ENCODE measurements around the gene SHISA2. TPM values are rescaled to one million over a fixed set of nuclear protein-coding genes. Genes with fewer than 3 reads are reported as not detected.

SHISA2 gene
- total RNA-seq, 1 donor from 2014 or later: not detected

DNA sequence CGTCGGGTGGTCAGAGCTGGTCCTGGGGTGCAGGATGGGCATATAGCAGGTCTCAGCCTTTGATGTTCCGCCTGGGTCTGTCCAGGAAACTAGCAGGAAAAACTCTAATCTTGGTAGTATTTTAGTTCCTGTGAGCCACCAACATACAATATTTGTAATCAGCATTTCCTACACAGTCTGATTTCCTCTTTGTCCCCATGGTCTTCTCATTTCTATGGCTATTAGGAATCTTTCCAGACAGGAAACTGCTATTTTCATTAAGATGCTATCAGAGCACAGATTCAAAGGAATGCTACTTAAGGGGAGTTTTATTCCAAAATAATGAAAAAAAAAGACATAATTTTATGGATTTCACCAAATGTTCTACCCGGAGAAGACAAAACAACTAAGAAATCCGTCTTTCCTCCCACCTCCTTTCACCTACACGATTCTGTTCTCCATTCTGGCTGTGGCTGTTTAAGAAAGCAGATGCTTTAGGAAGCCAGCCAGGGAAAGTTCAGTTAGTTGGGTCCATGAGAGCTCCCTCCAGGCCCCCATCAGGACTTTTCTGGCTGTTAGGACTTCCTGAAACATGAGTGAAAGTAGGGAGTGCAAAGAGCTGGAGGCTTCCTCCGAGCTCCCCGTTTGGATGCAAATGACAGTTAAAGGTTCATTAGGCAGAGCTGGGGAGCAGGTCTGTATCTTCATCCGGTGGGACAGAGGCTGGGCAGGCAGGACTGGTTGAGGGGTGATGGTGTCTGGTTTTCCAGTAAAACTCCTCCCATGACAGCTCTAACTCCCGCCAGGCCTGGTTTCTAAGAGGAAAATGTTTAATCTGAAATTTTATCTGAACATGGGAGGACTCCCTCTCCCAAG is 36.3 kb downstream of the SHISA2 start:
- H3K27me3 Mint-ChIP-seq: peaks cover 10% of the 10 kb centered on the region
- H3K27ac Mint-ChIP-seq: no peak overlapping the region
- ATAC-seq (ENCODE audit: low read depth): no peak
- ChIA-PET POLR2A (no interaction called here), CTCF (no interaction called here)
- intact Hi-C loops (cut with micrococcal nuclease): no loop called here
- no peaks in the 10 kb centered on the region for H3K9me3 Mint-ChIP-seq
- H3K4me1 Mint-ChIP-seq: peaks cover 5% of the 10 kb centered on the region
- DNase-seq: no peak
- TF ChIP-seq, protein P1, sequence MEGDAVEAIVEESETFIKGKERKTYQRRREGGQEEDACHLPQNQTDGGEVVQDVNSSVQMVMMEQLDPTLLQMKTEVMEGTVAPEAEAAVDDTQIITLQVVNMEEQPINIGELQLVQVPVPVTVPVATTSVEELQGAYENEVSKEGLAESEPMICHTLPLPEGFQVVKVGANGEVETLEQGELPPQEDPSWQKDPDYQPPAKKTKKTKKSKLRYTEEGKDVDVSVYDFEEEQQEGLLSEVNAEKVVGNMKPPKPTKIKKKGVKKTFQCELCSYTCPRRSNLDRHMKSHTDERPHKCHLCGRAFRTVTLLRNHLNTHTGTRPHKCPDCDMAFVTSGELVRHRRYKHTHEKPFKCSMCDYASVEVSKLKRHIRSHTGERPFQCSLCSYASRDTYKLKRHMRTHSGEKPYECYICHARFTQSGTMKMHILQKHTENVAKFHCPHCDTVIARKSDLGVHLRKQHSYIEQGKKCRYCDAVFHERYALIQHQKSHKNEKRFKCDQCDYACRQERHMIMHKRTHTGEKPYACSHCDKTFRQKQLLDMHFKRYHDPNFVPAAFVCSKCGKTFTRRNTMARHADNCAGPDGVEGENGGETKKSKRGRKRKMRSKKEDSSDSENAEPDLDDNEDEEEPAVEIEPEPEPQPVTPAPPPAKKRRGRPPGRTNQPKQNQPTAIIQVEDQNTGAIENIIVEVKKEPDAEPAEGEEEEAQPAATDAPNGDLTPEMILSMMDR (IDR thresholded peaks at IDR 0.05): no peak
- H3K4me3 Mint-ChIP-seq: no peak overlapping the region
- no peaks in the 10 kb centered on the region for H3K36me3 Mint-ChIP-seq (ENCODE audit: low read depth)

DNA sequence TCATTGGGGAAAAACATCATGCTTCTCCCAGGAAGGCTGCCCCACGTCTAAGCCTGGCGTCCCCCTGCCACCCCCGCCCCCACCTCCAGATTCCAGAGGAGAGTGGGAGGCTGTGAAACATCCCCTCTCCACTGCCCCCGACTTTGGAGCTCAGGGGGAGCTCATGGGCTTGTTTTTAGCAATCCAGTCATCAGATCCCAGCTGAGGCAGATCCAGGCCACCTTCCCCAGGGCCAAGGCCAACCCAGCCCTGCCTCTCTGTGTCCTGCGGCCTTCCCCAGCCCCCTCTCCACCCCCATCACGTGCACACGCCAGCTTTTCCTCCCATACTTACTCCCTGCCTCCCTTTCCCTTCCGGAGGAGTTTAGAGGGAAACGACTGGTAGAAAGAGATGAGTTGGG is 38.8 kb downstream of the SHISA2 start:
- H3K36me3 Mint-ChIP-seq (ENCODE audit: low read depth): no peaks in the 10 kb centered on the region
- ATAC-seq (ENCODE audit: low read depth) (no peak), DNase-seq (no peak)
- ChIA-PET POLR2A (no interaction called here), CTCF (no interaction called here)
- intact Hi-C loops (cut with micrococcal nuclease): no loop called here
- peaks cover 5% of the 10 kb centered on the region for H3K4me1 Mint-ChIP-seq
- no peaks in the 10 kb centered on the region for H3K9me3 Mint-ChIP-seq
- peaks cover 12% of the 10 kb centered on the region for H3K27me3 Mint-ChIP-seq
- no peak overlapping the region for H3K27ac Mint-ChIP-seq
- TF ChIP-seq, protein P1 (IDR thresholded peaks at IDR 0.05): no peak
- H3K4me3 Mint-ChIP-seq: no peak overlapping the region

DNA sequence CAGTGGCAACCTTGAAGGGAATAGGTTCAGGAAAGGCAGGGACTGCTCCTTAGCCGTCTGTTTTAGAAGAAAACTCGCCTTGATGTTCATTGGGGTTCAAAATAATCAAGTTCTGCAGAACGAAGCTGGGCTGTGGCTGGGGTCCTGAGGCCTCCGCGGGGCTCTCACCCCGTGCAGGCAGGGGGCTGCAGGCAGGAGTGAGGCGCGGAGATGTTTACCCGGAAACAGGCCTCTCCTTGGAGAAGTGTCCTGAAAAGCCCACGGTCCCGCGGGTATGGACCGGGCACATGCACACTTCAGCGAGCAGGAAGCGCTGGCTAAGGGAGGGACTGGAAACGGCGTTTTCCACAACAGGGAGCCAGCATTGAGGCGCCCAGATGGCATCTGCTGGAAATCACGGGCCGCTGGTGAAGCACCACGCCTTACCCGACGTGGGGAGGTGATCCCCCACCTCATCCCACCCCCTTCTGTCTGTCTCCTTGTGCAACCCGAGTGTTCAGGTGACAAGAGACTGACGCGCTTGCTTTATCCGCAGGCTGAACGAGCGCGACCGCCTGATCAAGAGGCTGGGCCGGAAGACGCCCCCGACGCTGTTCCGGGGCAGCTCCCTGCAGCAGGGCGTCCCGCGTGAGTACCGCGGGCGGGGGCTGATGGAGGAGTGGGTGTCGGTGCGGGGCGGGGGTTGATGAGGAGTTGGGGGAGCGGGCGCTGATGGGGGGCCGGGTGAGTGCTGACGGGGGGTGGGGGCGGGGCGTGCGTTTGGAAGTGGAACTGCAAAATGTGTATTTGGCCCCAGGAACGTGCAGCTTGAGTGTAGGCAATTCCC is 39.6 kb downstream of the SHISA2 start:
- intact Hi-C loops (cut with micrococcal nuclease): no loop called here
- DNase-seq (no peak), ATAC-seq (ENCODE audit: low read depth) (no peak)
- H3K4me1 Mint-ChIP-seq: peaks cover 5% of the 10 kb centered on the region
- H3K27ac Mint-ChIP-seq: no peak overlapping the region
- H3K4me3 Mint-ChIP-seq: peak overlapping the region; percentile 62
- no peaks in the 10 kb centered on the region for H3K9me3 Mint-ChIP-seq
- ChIA-PET POLR2A (no interaction called here), CTCF (no interaction called here)
- no peaks in the 10 kb centered on the region for H3K36me3 Mint-ChIP-seq (ENCODE audit: low read depth)
- H3K27me3 Mint-ChIP-seq: peaks cover 15% of the 10 kb centered on the region
- TF ChIP-seq, protein P1 (IDR thresholded peaks at IDR 0.05): no peak

DNA sequence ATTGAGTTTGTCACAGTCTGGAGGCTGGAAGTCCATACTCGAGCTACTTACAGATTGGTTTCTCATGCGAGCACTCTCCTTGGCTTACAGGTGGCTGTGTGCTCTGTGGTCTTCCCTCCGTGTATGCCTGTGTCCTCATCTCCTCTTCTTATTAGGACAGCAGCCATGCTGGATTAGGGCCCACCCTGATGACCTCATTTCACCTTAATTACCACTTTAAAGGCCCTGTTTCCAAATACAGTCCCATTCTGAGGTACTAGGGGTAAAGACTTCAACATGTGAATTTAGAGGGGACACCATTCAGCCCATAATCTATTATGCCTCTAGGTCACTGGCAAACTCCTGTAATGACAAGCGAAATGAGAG is 40.6 kb downstream of the SHISA2 start:
- CTCF ChIA-PET: no interaction called here
- H3K4me3 Mint-ChIP-seq: no peak overlapping the region
- POLR2A ChIA-PET: no interaction called here
- H3K9me3 Mint-ChIP-seq: no peaks in the 10 kb centered on the region
- TF ChIP-seq, protein P1 (IDR thresholded peaks at IDR 0.05): no peak
- DNase-seq (no peak), ATAC-seq (ENCODE audit: low read depth) (no peak)
- H3K36me3 Mint-ChIP-seq (ENCODE audit: low read depth): no peaks in the 10 kb centered on the region
- peaks cover 17% of the 10 kb centered on the region for H3K27me3 Mint-ChIP-seq
- intact Hi-C loops (cut with micrococcal nuclease): no loop called here
- peaks cover 5% of the 10 kb centered on the region for H3K4me1 Mint-ChIP-seq
- no peak overlapping the region for H3K27ac Mint-ChIP-seq

DNA sequence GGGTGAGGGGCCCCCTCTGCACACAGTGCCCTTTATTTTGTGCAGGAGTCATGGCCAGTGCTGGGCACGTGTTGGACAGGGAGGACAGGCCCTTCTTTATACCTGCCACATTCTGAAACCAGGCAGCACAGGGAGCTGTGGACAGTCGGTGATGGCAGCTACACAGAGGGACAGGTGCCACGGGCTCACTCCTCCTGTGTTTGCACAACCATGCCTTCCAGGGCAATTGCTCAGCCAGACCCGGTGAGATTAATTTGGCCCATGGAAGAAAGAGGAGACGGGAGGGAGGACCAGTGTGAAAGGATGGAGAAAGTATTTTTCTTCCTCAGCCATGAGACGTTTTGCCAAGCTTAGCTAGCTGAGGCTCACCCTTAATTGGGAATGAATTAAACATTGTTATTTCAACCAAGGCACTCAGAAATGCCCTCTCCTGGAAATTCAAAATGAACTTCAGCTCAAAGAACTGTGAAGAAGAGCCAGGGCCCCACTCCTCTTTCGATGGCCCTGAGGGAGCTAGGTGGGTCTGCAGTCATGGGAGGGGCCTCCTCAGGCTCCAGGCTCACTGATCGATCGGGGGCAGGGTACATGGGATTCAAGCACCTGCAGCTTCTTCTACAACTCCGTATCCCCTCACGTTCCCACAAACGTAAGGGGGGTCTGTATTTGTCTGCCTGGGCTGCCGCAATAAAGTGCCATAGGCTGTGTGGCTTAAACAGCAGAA is 41.2 kb downstream of the SHISA2 start:
- ChIA-PET POLR2A (no interaction called here), CTCF (no interaction called here)
- DNase-seq: no peak
- Mint-ChIP-seq H3K27me3 (peaks cover 16% of the 10 kb centered on the region), H3K4me1 (peaks cover 5% of the 10 kb centered on the region), H3K4me3 (no peak overlapping the region), H3K27ac (no peak overlapping the region), H3K9me3 (no peaks in the 10 kb centered on the region), H3K36me3 (ENCODE audit: low read depth) (no peaks in the 10 kb centered on the region)
- TF ChIP-seq, protein P1 (IDR thresholded peaks at IDR 0.05): no peak
- no peak for ATAC-seq (ENCODE audit: low read depth)
- intact Hi-C loops (cut with micrococcal nuclease): no loop called here
